Measurements from ENCODE around the gene PRKCA.

DNA sequence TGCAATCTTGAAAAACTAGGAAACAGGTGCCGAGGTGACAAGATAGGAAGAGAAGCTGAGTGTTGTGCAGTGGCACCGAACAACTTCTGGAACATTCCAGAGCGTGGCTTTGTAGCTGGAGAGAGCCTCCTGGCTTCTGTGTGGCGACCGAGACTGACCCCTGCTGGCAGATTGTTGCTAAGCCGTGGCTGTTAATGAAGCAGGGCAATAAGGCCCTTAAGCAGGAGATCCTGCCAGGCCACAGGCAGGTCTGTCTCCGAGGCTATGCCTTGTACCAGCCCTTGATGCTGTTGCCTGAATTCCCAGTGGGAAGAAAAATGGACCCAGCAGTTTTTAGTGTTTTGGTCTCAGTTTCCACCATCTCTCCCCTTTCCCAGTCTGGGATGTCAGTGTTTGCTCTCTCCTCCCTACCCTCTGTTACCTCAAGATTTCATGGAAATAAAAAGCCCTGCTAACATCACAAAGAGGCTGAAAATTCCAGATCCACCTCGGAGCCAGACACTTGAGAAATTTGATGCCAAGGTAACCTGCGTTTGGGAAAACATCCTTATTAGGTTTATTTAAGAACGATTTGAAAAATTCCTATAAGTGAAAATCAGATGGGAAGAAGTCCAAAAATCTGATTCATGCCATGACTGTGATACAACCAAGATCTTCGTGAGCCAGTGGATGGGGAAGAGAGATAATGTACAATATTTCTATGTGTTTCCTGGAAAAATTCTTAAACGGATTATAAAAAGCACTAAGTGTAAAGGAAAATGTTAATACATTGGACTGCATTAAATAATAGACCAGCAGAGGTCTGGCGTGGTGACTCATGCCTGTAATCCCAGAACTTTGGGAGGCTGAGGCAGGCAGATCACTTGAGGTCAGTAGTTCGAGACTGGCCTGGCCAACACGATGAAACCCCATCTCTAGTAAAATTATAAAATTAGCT, 265.1 kb downstream of the PRKCA start:
- no peak for TF ChIP-seq POLR2AphosphoS5 (IDR thresholded peaks at IDR 0.05)
- TF ChIP-seq POLR2A (IDR thresholded peaks at IDR 0.05): no peak
